Retinal pigment epithelial cell (primary cell): ENCODE measurements around the gene TBC1D2.

Experiments used
- DNase-seq: peaks from one replicate; pipeline ENCODE4 v3.0.0-alpha.2; 2010; ENCODE audit warnings: low read depth
- H3K4me3 ChIP-seq: 2 replicates; pipeline ENCODE4 v1.5.1; 2011; ENCODE audit warnings: mild to moderate bottlenecking, low read length, control low read depth, moderate library complexity
- TF ChIP-seq, protein P1 (sequence below): conservative IDR thresholded peaks from 2 replicates; pipeline ENCODE4 v1.5.1; 2011; ENCODE audit warnings: low read depth, low read length, control low read depth, inconsistent platforms

Gene TBC1D2

DNA sequence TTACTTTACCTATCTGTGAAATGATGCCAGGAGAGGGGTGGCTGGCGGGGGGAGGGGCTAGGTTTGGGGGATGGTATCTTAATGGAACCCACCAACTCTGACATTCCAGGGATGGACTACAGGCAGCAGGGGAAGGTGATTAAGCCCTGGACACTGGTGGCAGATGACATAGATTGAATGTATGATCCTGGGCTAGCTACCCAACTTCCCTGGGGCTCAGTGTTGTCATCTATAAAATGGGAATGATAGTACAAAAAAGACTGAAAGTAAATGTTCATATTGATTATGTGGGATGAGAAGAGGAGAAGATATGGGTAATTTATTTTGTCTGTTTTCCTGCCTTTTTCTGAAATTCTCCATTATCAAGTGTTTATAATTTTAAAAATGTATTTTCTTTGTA lies 69.2 kb downstream of the TBC1D2 start:
- TF ChIP-seq, protein P1, sequence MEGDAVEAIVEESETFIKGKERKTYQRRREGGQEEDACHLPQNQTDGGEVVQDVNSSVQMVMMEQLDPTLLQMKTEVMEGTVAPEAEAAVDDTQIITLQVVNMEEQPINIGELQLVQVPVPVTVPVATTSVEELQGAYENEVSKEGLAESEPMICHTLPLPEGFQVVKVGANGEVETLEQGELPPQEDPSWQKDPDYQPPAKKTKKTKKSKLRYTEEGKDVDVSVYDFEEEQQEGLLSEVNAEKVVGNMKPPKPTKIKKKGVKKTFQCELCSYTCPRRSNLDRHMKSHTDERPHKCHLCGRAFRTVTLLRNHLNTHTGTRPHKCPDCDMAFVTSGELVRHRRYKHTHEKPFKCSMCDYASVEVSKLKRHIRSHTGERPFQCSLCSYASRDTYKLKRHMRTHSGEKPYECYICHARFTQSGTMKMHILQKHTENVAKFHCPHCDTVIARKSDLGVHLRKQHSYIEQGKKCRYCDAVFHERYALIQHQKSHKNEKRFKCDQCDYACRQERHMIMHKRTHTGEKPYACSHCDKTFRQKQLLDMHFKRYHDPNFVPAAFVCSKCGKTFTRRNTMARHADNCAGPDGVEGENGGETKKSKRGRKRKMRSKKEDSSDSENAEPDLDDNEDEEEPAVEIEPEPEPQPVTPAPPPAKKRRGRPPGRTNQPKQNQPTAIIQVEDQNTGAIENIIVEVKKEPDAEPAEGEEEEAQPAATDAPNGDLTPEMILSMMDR: no peak
- no peak for DNase-seq
- no peak overlapping the region for H3K4me3 ChIP-seq

DNA sequence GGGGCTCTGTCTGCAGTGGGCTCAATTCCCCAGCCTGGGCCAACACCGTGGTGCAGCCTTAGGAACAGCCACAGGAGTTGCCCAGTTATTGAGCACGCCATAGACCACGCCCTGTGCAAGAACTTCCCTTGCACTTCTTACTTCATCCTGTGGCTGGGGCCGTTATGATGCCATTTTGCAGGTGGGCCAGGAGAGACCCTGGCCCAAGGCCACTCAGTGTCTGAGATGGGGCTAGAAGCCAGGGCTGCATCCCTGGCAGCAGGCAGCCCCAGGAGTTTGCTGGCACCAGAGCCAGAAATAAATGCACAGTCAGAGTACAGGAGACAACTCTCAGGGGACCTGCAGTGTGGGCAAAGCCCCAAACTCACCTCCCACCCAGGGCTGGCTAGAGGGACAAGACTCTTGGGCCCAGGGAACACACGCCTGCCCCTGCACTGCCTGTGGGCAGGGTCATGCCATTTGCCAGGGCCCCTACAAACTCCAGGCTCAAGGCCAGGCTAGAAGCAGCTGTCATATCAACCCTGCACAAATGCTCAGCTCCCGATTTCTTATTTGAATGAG lies 69.8 kb downstream of the TBC1D2 start:
- H3K4me3 ChIP-seq: no peak overlapping the region
- no peak for DNase-seq
- TF ChIP-seq, protein P1: no peak

- no peak for DNase-seq
- TF ChIP-seq, protein P1: no peak
- no peak overlapping the region for H3K4me3 ChIP-seq
Measured at GRCh38 chr9:98185021-98185567, 70.4 kb downstream of the TBC1D2 start.

DNA sequence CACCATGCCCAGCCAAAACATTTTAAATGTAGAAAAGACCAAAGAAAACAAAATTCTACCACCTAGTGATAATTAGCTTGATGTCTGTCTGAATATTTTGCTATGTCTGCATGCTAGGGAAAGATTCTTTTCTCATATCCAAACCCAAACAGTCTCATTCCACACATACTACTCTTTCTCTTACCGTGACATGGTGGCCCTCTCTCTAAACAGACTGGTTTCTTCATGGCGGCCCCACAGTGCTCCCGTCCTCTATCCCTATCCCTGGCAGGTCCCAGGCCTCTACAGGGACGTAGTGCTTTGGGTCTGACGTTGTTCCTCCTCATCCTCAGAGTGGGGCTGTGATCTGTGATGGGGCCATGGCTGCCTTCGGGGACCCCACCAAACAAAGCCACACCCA lies 71.1 kb downstream of the TBC1D2 start:
- H3K4me3 ChIP-seq: no peak overlapping the region
- TF ChIP-seq, protein P1: no peak
- DNase-seq: no peak

GRCh38 chr9:98182889-98183599 lies 72.4 kb downstream of the TBC1D2 start:
- DNase-seq: no peak
- TF ChIP-seq, protein P1: no peak

GRCh38 chr9:98182069-98182820 lies 73.2 kb downstream of the TBC1D2 start:
- TF ChIP-seq, protein P1: no peak
- no peak overlapping the region for H3K4me3 ChIP-seq
- no peak for DNase-seq

More at GRCh38 chr9:98182889-98183599, 72.4 kb downstream of the TBC1D2 start:
- no peak overlapping the region for H3K4me3 ChIP-seq
